Fibroblast of villous mesenchyme (primary cell): Measurements from ENCODE around the gene RASAL2. TPM values are rescaled to one million over a fixed set of nuclear protein-coding genes. Genes with fewer than 3 reads are reported as not detected.

ENCODE experiments used
- DNase-seq: peaks from one replicate; pipeline ENCODE4 v3.0.0-alpha.2; 2010; ENCODE audit warnings: low read depth
- H3K4me3 ChIP-seq: 2 replicates; pipeline ENCODE4 v1.5.1; 2011; ENCODE audit warnings: low read depth, mild to moderate bottlenecking, low read length
- total RNA-seq: library from RNA; depleted of rRNA; stranded (reverse); fragments of >200 nt; gene quantifications from 2 replicates; pipeline ENCODE4 v1.2.3, GENCODE V29; 2012
- TF ChIP-seq, protein P1 (sequence below): IDR thresholded peaks from 2 replicates; pipeline ENCODE4 v1.5.1; 2012; ENCODE audit warnings: low read depth, mild to moderate bottlenecking, low read length; ENCODE audit not compliant: insufficient read depth

Gene RASAL2
- total RNA-seq, 1 donor, result 40.6 TPM

DNA sequence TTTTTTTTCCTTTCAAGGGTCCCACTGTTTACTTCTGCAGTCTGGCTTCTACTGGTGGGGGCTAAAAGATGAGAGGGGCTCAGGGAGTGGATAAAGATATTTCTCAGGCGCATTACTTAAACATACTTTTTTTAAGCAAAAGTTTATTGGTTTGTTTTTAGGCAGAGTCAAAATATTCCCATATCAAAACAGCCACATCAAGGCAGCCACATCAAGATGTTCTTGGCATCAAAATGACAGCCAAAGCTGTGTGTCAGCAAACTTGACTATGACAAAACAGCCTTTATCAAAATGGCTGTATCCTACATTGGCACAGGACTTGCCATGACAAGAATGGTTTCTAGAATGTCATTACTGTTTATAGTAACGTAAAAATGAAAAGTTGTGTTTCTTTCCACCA is 22.1 kb upstream of the RASAL2 start:
- TF ChIP-seq, protein P1, sequence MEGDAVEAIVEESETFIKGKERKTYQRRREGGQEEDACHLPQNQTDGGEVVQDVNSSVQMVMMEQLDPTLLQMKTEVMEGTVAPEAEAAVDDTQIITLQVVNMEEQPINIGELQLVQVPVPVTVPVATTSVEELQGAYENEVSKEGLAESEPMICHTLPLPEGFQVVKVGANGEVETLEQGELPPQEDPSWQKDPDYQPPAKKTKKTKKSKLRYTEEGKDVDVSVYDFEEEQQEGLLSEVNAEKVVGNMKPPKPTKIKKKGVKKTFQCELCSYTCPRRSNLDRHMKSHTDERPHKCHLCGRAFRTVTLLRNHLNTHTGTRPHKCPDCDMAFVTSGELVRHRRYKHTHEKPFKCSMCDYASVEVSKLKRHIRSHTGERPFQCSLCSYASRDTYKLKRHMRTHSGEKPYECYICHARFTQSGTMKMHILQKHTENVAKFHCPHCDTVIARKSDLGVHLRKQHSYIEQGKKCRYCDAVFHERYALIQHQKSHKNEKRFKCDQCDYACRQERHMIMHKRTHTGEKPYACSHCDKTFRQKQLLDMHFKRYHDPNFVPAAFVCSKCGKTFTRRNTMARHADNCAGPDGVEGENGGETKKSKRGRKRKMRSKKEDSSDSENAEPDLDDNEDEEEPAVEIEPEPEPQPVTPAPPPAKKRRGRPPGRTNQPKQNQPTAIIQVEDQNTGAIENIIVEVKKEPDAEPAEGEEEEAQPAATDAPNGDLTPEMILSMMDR, result no peak
- no peak overlapping the region for H3K4me3 ChIP-seq
- DNase-seq, result no peak

DNA sequence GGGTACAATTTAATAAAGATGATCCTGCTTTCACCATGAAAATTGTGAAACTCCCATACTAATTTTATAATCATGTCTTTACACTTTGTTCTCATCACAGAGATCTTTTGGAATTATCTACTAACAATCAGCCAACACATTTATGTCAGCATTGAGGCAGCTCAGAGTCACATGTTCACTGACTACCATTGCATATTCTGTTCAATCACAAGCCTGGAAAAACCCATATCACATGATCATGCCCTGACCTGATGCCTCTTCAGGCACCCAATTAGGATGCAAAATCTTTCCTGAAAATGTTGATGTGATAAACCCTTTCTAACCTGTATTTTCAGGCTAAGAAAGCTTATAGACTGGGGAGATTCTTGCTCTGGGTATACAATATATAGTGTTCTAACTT is 21.6 kb upstream of the RASAL2 start:
- DNase-seq, result no peak
- TF ChIP-seq, protein P1, result no peak
- no peak overlapping the region for H3K4me3 ChIP-seq

DNA sequence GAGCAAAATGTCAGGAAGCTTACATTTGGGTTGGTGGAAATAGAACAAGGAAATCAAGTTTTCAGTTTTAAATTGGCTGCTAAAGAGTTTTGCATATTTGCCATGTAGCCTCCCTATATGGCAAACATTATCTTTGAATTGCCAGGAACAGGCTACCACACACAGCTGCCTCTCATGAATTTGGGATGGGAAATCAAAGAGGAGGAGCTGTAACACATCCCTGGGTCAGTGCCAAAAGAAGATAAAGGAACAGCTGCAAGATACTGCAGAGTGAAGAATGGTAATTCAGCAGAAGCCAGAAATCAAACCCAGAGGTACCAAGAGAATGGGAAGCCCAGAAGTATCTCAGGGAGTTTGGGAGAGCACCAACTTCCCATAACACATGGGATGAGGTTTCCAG is 18.6 kb upstream of the RASAL2 start:
- no peak for DNase-seq
- TF ChIP-seq, protein P1, result no peak
- no peak overlapping the region for H3K4me3 ChIP-seq

DNA sequence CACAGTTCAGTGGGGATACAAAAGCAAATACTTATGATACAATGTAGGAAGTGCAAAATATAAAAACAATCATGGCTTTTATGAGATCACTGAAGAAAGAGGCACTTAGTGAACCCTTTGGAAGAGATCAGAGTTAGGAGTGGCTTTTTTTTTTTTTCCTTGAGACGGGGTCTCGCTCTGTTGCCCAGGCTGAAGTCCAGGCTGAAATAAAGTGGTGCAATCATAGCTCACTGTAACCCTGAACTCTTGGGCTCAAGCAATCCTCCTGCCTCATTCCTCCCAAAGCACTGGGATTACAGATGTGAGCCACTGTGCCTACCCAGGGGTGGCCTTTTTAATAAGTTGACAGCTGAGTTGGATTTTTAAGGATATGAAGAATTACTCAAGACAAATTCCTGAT is 17.3 kb upstream of the RASAL2 start:
- no peak for DNase-seq
- TF ChIP-seq, protein P1, result no peak
- no peak overlapping the region for H3K4me3 ChIP-seq

DNA sequence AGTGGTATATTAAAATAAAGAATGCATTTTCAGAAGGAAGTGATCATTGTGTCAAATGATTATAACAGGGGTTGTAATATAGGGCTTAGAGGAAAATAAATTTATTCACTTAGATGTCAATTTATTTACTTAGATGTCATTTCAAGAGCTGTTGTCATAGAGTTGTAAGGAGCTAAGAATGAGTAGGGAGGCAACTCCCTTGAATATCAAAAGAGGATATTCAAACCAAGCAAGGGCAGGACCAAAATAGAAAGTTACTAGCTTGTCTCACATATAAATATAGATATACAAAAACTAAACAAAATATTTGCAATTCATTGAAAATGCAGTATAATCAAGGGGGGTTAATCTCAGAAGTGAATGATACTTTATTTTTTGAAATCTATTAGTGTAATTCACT is 16.0 kb upstream of the RASAL2 start:
- TF ChIP-seq, protein P1, result no peak
- no peak for DNase-seq
- no peak overlapping the region for H3K4me3 ChIP-seq

DNA sequence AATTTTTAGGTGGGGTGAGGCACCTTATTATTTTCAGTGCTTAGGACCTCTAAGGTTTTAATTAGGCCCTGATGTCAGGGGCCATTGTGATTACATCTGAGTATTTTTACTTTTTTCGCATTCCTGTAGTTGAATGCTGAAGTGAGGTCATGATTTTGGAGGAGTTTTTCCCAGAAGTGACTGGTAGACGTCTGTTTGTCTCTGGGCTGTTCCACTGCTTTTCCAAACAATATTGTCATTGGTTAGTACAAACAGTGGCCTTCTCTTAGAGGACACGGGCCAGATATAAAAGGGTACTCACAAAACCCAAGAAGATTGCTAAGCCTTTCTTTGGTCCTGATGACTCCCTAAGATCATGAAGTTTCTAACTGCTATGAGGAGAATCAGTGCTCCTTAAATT is 7.6 kb upstream of the RASAL2 start:
- no peak overlapping the region for H3K4me3 ChIP-seq
- DNase-seq, result peak; percentile 39
- TF ChIP-seq, protein P1, result no peak

DNA sequence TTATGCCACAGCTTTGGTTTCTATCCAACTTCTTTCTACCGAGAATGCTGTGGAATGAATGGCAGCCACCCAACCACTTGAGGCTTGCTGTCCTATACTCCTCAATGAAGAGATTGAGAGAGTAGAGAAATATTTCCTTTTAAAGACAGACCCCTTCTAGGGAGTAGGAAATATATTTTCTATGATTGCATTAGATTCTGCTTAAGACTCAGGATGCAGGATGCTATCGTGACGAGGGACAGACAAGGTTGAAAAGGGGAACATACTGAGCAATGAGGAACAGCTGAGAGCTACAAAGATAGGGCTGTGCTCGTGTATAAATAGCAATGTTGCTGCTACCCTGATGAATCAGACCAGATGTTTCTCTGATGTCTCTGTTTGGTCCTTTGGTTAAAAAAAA is 7.1 kb upstream of the RASAL2 start:
- TF ChIP-seq, protein P1, result no peak
- no peak overlapping the region for H3K4me3 ChIP-seq
- peak; percentile 57 for DNase-seq
